HG03159 (cell line): ENCODE results near the gene TAS2R16.

ENCODE experiments used
- ATAC-seq: cut with Tn5 transposase; IDR thresholded peaks from one replicate; pipeline ENCODE4 v1.9.1; 2021; ENCODE audit warnings: mild to moderate bottlenecking, moderate library complexity; ENCODE audit not compliant: unreplicated experiment

Gene TAS2R16, protein sequence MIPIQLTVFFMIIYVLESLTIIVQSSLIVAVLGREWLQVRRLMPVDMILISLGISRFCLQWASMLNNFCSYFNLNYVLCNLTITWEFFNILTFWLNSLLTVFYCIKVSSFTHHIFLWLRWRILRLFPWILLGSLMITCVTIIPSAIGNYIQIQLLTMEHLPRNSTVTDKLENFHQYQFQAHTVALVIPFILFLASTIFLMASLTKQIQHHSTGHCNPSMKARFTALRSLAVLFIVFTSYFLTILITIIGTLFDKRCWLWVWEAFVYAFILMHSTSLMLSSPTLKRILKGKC

GRCh38 chr7:122995600-122995999 lies at the start of gene TAS2R16:
TSS of gene TAS2R16 (minus strand) at chr7:122995700. CDS start at chr7:122995634, 66 bp downstream.
- ATAC-seq = no peak

GRCh38 chr7:123043642-123044041 lies 48.1 kb upstream of the TAS2R16 start:
- no peak for ATAC-seq

- no peak for ATAC-seq
Observed at GRCh38 chr7:123041101-123041500, 45.6 kb upstream of the TAS2R16 start.

GRCh38 chr7:123039269-123039668 lies 43.8 kb upstream of the TAS2R16 start:
- no peak for ATAC-seq

- ATAC-seq = no peak
Observed at GRCh38 chr7:123034106-123034505, 38.6 kb upstream of the TAS2R16 start.

GRCh38 chr7:123030631-123031030 lies 35.1 kb upstream of the TAS2R16 start:
- ATAC-seq = no peak

- ATAC-seq = no peak
Observed at GRCh38 chr7:123028339-123028738, 32.8 kb upstream of the TAS2R16 start.

DNA sequence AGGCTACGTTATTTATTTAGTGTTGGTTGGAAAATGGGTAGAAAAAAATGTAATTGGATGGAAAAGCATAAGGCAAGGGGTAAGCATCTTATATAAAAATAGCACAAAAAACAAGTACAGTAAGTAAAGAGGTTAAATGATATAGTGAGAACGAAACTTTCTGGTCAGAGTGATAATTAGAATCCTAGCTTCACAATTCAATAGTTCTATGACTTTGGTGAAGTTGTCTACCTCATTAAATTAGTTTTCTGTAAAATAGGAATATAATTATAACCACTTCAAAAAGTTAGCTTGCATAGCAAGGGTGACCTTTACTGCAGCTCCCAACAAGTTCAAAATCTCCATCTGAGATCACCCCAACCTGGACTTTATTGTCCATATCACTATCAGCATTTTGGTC lies 30.8 kb upstream of the TAS2R16 start:
- ATAC-seq = no peak

DNA sequence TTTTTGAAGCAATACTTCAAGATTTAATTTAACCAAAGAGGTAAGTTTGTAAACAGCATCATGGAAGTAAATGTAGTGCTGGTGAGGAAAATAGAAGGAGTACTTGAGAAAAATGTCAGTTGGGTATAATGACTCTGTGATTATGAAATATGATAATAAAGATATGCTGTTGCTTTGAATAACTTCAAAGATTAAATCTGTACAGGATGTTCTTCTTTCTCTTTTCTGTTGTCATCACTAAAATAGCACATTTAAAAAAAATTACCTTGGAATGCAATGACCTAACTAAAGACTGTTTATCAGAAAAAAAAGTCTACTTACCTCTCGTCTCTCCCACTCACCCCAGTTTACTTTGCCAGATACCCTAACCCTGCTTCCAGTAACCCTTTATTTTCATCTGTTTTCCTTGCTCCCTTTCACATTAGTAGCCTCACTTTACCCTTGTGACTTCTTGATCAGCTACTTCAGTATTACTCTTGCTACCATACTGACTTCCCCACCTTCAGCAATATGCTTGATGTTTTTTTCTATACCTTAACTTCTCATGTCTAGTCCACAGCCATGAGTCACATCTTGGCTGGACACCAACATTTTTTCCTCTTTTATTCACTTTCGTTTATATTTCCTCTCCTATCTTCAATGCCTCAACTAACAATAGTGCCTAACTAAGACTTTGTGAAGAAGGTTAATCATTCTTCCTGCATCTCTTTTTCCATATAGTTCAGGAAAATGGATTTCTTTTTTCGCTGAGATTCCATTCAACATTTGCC lies 29.7 kb upstream of the TAS2R16 start:
- ATAC-seq = no peak

GRCh38 chr7:123023126-123023525 lies 27.6 kb upstream of the TAS2R16 start:
- ATAC-seq = no peak

GRCh38 chr7:123022576-123022975 lies 27.1 kb upstream of the TAS2R16 start:
- no peak for ATAC-seq

DNA sequence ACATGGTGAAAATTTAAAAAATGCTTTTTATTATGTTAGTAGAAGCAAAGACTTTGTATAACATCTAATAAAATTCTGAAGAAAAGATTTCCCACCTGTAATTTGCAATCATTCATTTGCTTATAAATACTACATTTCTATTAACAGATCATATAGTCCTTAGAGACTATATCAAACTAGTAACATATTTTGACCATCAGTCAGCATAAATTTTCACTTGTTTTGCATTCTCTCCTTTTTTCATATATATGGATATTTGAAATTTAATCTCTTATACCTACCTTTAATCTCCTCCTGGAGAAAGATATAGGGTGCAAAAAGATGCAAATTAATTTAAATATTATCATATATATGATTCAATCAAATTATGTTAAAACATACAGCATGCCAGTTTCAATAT lies 16.9 kb upstream of the TAS2R16 start:
- ATAC-seq = no peak

DNA sequence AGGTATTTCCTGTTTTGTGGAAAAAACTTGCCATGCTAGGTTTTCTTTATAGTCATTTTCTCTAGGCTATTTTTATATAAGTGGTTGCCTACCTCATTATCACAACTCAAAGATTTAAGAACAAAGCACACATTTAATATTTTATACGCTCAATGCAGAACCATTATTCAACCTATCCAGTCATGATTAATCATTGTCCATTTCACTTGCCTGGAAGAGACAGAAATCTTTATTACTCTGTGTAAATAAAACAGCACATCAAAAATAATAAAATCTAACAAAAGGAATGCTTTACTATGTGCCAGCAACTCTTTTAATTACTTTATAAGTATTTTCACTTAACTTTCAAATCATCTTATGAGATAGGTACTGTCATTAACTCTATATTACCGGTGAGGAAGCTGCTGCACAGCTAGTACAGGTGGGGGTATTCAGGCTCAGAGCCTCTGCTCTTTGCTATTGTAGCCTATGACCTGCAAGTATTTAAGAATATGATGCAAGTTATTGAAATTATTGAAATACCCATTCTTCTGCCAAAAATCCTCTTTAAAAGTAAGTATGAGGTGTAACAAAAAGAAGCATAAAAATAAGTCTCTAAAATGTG lies 16.4 kb upstream of the TAS2R16 start:
- no peak for ATAC-seq

DNA sequence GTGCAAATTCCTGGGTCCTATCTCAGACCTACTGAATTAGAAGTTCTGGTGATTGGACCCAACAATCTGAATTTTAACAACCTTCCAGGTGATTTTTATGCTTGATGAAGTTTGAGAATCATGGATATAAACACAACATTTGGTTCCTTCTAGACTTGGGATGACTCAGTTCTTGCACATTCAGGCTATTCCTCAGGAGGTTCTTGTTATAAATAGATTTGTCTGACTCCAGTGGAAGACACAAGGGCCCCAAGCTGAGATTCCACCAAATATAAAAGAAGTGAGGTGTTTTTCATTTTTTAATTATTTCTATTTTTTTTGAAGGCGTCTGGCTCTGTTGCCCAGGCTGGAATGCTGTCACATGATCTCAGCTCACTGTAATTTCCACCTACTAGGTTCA lies 9.4 kb upstream of the TAS2R16 start:
- no peak for ATAC-seq

GRCh38 chr7:123003539-123004126 lies 8.1 kb upstream of the TAS2R16 start:
- no peak for ATAC-seq

- ATAC-seq = no peak
Observed at GRCh38 chr7:122989577-122989976, 5.9 kb downstream of the TAS2R16 start.

- ATAC-seq = no peak
Observed at GRCh38 chr7:122989041-122989440, 6.5 kb downstream of the TAS2R16 start.

GRCh38 chr7:122988333-122988732 lies 7.2 kb downstream of the TAS2R16 start:
- ATAC-seq = no peak

DNA sequence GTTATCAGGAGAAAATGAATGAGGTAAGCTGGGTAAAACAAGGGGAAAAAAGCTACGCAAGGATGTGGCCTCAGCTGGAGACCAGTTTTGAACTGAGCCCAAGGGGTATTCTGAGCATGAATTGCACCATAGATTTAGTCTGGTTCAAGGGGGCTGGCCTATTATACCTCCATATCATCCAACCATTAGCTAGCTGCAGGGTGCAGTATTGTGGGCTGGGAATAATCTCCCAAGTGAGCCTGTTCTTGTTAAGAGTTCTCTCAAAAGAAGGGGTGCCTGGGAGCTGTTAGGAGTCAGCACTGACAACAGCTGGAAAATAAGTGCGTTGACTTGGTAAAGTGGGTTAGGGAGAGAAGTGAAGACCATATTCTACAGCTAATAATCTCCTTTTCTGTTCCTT lies 8.0 kb downstream of the TAS2R16 start:
- ATAC-seq = no peak

DNA sequence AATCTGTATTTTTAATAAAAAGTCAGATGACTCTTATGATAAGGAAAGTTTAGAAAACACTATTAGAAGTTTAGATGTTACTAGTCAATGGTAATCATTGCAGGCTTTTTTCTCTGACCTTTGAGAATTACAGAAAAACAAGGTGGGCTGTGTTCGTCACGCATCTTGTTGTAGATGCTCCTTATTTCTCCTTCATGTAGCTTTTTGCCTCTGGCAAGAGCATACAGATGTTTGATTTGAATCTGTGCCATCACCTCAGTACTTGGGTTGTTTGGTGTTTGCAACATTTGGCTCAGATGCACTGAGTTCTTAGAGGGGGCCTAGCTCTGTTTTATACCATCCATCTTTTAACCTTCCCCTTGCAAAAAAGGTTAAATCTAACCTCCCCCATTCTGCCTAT lies 11.5 kb downstream of the TAS2R16 start:
- no peak for ATAC-seq

DNA sequence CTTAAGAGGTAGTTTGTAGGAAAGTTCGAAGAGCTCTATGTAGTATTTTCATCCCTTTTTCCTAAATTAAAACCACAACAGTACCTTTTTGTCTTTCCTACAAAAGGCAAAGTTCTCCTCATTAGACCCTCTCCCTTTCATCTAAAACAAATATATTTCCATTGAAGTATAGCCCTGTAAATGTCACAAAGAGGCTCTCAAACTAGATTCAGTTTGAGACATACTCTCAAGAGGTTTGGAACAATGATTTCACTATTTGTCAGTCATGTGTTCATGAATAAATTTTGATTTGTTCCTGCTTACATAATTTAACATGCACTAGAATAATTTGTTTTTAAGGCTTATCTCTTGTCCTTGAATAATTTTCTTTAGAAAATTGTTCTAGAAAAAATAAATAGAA lies 12.2 kb downstream of the TAS2R16 start:
- ATAC-seq = no peak

DNA sequence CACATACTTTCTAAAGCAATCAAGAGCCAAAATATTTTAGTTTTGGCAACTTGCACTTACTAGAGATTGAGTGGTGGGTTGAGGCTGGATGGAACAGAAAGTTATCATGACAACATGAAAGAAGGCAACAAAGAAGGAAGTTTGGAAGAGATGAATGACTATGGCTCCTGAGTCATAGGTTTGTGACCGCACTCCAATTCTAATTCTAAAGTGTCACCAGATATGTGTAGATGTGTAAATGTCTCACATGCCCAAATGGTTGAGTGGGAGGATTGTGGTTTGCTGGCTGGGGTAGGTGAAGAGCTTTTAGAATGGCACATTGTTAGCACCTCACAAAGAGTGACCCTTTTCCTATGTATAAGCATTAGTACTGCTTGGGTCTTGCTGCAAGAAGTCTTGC lies 20.2 kb downstream of the TAS2R16 start:
- no peak for ATAC-seq
